ENCODE measurements around the gene CHST15.
"Not testable (repeated sequence)": the region's sequence is repeated elsewhere in the genome, so short reads cannot be mapped to it uniquely, and the experiment has no call there.

Gene CHST15

DNA sequence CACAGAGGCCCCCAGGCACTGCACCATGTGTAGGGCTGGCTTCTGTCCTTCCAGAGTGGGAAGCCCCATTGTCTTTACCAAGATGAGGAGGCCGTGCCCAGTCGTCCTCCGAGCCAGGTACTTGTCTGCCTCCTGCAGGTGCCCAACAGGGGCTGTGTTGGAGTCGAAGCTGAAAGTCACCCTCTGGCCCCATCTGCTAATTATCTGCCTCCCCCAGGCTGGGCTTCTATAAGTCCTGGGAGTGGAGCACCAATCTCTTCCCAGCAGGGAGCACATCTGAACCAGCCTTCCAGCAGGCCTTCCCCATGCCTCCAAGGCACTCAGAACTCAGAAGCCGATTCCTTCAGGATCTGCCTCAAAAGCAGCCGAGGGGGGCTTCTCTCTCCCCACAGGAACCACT, 11.6 kb upstream of the CHST15 start:
- peak overlapping the region; percentile 83 for H3K27ac ChIP-seq
- TF ChIP-seq, protein P1, sequence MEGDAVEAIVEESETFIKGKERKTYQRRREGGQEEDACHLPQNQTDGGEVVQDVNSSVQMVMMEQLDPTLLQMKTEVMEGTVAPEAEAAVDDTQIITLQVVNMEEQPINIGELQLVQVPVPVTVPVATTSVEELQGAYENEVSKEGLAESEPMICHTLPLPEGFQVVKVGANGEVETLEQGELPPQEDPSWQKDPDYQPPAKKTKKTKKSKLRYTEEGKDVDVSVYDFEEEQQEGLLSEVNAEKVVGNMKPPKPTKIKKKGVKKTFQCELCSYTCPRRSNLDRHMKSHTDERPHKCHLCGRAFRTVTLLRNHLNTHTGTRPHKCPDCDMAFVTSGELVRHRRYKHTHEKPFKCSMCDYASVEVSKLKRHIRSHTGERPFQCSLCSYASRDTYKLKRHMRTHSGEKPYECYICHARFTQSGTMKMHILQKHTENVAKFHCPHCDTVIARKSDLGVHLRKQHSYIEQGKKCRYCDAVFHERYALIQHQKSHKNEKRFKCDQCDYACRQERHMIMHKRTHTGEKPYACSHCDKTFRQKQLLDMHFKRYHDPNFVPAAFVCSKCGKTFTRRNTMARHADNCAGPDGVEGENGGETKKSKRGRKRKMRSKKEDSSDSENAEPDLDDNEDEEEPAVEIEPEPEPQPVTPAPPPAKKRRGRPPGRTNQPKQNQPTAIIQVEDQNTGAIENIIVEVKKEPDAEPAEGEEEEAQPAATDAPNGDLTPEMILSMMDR (conservative IDR thresholded peaks at IDR 0.05) = no peak
- TF ChIP-seq ZFX (IDR thresholded peaks at IDR 0.05) = no peak

DNA sequence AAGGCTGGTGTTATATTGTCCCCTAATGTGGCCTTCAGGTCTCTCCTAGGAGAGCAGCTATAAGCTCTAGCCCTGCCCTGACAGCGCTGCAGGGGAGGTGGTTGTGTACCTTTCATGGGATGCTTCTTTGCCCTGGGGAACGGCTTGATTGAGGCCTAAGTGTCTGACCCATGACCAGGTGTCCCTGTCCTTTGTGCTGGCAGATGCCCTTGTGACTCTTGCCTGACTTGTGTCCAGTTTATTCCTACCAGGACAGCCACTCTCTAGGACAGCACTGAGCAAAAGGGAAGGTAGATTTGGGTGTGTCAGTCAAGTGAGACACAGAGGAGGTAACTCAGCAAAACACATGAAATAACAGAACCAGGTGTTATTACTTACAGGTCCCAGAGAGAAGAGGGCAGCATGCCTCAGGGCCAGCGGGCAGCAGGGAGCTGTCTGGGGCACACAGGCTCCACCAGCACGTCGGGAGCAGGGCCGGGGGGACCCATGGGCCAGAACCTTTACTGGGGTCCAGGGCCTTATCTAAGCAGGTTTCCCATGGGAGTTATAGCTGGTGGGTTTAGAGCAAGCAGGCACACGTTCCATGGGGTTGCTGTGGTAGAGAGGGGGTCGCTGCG, 10.7 kb upstream of the CHST15 start:
- peak overlapping the region; percentile 83 for H3K27ac ChIP-seq
- TF ChIP-seq, protein P1 (conservative IDR thresholded peaks at IDR 0.05) = no peak
- TF ChIP-seq ZFX (IDR thresholded peaks at IDR 0.05) = no peak

DNA sequence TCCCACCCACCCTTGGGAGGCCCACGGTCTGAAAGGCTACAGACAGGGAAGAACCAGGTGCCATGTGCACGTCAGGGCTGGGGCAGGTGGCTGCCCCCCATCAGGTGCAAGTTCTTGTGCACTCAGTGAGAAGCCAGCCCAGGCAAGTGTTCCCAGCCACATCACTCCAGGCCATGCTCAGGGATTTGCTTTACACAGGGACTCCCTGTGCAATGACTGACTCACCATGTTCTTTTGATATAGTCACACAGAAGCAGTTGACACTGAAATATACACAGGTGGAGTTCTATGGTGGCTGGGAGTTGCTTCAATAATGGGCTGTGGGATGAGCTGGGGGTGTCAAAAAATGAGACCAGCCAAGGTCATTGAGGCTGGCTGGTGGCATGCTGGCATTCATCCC, 8.0 kb upstream of the CHST15 start:
- TF ChIP-seq, protein P1 (conservative IDR thresholded peaks at IDR 0.05) = no peak
- no peak for TF ChIP-seq ZFX (IDR thresholded peaks at IDR 0.05)
- no peak overlapping the region for H3K27ac ChIP-seq

DNA sequence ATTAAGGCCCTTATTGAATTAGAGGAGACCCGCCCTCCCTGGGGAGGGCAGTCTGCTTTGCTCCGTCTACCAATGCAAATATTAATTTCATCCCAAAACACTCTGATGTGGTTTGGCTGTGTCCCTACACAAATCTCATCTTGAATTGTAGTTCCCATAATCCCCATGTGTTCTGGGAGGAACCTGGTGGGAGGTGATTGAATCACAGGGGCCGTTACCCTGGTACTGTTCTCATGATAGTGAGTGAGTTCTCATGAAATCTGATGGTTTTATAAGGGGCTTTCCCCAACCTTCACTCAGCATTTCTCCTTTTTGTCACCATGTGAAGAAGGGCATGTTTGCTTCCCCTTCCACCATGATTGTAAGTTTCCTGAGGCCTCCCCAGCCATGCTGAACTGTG, 7.3 kb upstream of the CHST15 start:
- not testable (repeated sequence) for H3K27ac ChIP-seq

DNA sequence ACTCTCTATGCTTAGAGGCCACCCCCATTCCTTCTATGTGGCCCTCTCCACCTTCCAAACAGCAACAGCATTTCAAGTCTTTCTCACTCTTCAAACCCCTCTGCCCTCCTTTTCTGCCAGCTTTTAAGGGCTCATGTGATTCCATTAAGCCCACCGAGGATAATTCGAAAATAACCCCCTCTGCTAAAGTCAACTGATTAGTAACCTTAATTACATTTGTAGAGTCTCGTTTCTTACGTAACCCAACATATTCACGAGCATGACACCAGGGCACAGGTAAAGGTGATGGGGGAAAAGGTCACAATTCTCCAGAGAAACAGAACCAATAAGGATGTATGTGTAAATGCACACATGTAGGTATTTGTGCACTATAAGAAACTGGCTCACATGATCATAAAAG, 6.7 kb upstream of the CHST15 start:
- no peak for TF ChIP-seq ZFX (IDR thresholded peaks at IDR 0.05)
- TF ChIP-seq, protein P1 (conservative IDR thresholded peaks at IDR 0.05) = no peak
- no peak overlapping the region for H3K27ac ChIP-seq

DNA sequence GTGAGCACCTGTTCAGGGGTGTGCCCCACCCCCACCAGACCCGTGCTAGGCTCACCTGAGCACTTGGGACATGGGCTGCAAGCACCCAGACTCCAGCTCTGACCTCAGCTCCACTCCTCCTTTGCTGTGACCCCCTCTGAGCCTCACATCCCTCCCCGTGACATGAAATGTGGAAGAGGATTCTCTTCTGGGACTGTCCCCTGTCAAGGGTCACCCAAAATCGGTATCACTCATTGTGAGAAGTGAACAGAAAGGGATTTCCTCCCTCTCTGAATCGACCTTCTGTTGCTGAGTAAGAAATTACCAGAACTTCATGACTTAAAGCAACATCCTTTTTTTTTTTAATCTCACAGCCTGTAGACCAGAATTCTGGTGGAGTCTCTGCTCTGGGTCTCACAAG, 6.2 kb upstream of the CHST15 start:
- TF ChIP-seq ZFX (IDR thresholded peaks at IDR 0.05) = no peak
- TF ChIP-seq, protein P1 (conservative IDR thresholded peaks at IDR 0.05) = no peak
- H3K27ac ChIP-seq = no peak overlapping the region

DNA sequence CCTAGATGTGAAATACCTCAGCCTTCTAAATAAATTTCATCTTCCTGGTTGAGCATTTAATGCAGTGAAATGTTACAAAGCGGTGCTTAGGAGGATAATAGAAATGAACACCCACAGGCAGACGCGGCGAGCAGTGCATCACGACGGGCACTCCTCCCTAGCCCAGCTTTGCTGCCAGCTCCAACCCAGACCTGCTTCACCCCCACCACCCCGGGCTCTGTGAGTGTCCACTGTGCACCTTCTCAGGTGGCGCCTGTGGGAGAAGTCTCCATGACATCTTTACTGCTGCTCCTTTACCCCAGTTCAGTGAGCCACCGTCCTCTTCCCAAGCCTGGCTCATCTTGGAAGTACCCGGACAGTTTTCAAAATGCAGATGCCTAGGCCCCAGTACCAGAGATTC, 5.2 kb upstream of the CHST15 start:
- H3K27ac ChIP-seq = no peak overlapping the region
- no peak for TF ChIP-seq ZFX (IDR thresholded peaks at IDR 0.05)
- TF ChIP-seq, protein P1 (conservative IDR thresholded peaks at IDR 0.05) = no peak

DNA sequence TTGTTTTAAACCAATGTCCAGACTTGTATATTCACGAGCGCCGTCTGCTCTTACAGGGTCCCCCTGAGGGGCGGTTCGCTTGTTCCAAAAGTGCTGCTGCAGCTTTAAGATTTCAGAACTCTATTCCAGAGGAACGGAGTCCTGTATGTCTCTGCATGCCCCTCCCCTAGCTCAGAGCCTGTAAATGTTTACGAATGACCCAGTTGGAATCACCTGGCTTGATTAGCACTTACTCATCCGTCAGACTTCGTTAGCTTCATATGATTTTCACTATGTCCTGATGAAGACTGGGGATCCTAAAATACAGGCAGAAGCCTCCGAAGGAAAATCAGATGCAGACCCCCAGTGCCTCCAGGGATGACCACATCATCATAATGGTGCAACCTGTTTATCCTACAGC, 4.5 kb upstream of the CHST15 start:
- TF ChIP-seq, protein P1 (conservative IDR thresholded peaks at IDR 0.05) = no peak
- no peak for TF ChIP-seq ZFX (IDR thresholded peaks at IDR 0.05)
- H3K27ac ChIP-seq = no peak overlapping the region
